Osteoblast (primary cell): ENCODE results near the gene RAB8A. TPM values are rescaled to one million over a fixed set of nuclear protein-coding genes. Genes with fewer than 3 reads are reported as not detected.
"Not testable (repeated sequence)": the region's sequence is repeated elsewhere in the genome, so short reads cannot be mapped to it uniquely, and the experiment has no call there.

Experiments used
- DNase-seq: peaks from one replicate; pipeline ENCODE4 v3.0.0; 2011; ENCODE audit warnings: low spot score, mixed read lengths; ENCODE audit not compliant: insufficient read length; ENCODE audit errors: missing footprints
- H2AFZ ChIP-seq: 2 replicates; pipeline ENCODE4 v1.6.0; 2011; ENCODE audit warnings: mild to moderate bottlenecking, low read length
- H3K27ac ChIP-seq: 2 replicates; pipeline ENCODE4 v1.5.1; 2011; ENCODE audit warnings: mild to moderate bottlenecking, low read depth, low read length, moderate library complexity
- H3K27me3 ChIP-seq: 2 replicates; pipeline ENCODE4 v1.6.0; 2012; ENCODE audit warnings: mild to moderate bottlenecking, control low read depth, inconsistent platforms, low read length, moderate library complexity; ENCODE audit not compliant: insufficient read depth
- H3K36me3 ChIP-seq: 2 replicates; pipeline ENCODE4 v1.5.1; 2011; ENCODE audit warnings: mild to moderate bottlenecking, low read length, control low read depth, moderate library complexity; ENCODE audit not compliant: insufficient read depth
- H3K4me1 ChIP-seq: 2 replicates; pipeline ENCODE4 v1.5.1; 2011; ENCODE audit warnings: mild to moderate bottlenecking, low read length, control low read depth, moderate library complexity; ENCODE audit not compliant: insufficient read depth
- H3K4me2 ChIP-seq: 2 replicates; pipeline ENCODE4 v1.6.0; 2011; ENCODE audit warnings: mild to moderate bottlenecking, low read length; ENCODE audit not compliant: insufficient read depth
- H3K4me3 ChIP-seq: fragments of 200-600 bp; sonication (generic); 3 replicates; pipeline ENCODE4 v1.5.1; 2012; ENCODE audit warnings: mild to moderate bottlenecking, low read length, inconsistent platforms; ENCODE audit not compliant: insufficient read depth
- H3K79me2 ChIP-seq: 2 replicates; pipeline ENCODE4 v1.6.0; 2012; ENCODE audit warnings: mild to moderate bottlenecking, low read length, control low read depth, inconsistent platforms; ENCODE audit not compliant: insufficient read depth
- H3K9me3 ChIP-seq: 2 replicates; pipeline ENCODE4 v1.5.1; 2011; ENCODE audit warnings: low read depth, low read length, control low read depth
- H4K20me1 ChIP-seq: 2 replicates; pipeline ENCODE4 v1.6.0; 2012; ENCODE audit warnings: mild to moderate bottlenecking, low read length, control low read depth; ENCODE audit not compliant: insufficient read depth
- total RNA-seq: library from RNA; depleted of rRNA; stranded (reverse); fragments of >200 nt; gene quantifications from 2 replicates; pipeline ENCODE4 v1.2.3, GENCODE V29; 2012
- TF ChIP-seq, protein P1 (sequence below): IDR thresholded peaks from 2 replicates; pipeline ENCODE4 v1.5.1; 2011; ENCODE audit warnings: mild to moderate bottlenecking, low read depth, low read length, moderate library complexity; ENCODE audit errors: extremely low read depth

The RAB8A gene
- total RNA-seq, 1 donor: 68.8 TPM

DNA sequence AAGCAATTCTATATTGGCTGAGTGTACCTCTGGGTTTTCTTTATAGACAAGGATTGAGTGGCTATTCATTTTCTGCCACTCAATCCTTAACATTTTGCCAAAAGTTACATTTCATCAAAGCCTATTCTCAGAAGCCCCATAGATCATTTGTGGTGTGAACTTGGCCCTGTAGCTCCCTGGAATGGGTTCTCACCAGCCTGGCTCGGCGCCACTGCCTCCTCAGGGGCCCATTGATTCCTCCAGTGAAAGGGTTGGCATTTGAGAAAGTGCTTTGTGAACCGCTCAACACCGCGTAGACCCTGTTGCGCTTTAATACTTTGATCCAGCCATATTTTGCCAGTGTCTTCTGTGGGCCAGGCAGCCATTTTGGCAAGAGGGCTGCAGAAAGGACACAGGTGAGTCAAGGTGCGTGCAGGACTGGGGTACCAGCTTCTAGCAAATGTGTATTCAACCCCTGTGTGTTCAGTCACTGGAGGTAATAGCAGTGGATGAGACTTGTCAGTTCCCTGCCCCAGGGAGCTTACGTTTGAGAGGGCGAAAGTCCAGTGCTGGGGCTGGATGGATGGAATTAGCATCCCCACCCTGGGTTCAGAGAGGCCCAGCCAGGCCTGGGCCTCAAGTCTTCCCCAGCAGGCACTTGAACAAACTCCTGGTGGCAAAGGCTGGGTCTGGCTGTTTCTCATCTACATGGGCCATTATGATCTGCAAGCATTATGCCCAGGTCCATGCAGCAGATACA lies 3.8 kb downstream of the RAB8A start:
- H3K4me2 ChIP-seq: no peak overlapping the region
- peaks cover 35% of the 10 kb centered on the region for H4K20me1 ChIP-seq
- peaks cover 47% of the 10 kb centered on the region for H3K79me2 ChIP-seq
- peaks cover 11% of the 10 kb centered on the region for H3K4me1 ChIP-seq
- no peak overlapping the region for H3K27ac ChIP-seq
- H3K27me3 ChIP-seq: no peaks in the 10 kb centered on the region
- H2AFZ ChIP-seq: no peak overlapping the region
- no peak overlapping the region for H3K4me3 ChIP-seq
- peaks cover 11% of the 10 kb centered on the region for H3K36me3 ChIP-seq
- no peaks in the 10 kb centered on the region for H3K9me3 ChIP-seq
- peak; percentile 69 for DNase-seq
- TF ChIP-seq, protein P1, sequence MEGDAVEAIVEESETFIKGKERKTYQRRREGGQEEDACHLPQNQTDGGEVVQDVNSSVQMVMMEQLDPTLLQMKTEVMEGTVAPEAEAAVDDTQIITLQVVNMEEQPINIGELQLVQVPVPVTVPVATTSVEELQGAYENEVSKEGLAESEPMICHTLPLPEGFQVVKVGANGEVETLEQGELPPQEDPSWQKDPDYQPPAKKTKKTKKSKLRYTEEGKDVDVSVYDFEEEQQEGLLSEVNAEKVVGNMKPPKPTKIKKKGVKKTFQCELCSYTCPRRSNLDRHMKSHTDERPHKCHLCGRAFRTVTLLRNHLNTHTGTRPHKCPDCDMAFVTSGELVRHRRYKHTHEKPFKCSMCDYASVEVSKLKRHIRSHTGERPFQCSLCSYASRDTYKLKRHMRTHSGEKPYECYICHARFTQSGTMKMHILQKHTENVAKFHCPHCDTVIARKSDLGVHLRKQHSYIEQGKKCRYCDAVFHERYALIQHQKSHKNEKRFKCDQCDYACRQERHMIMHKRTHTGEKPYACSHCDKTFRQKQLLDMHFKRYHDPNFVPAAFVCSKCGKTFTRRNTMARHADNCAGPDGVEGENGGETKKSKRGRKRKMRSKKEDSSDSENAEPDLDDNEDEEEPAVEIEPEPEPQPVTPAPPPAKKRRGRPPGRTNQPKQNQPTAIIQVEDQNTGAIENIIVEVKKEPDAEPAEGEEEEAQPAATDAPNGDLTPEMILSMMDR: no peak

DNA sequence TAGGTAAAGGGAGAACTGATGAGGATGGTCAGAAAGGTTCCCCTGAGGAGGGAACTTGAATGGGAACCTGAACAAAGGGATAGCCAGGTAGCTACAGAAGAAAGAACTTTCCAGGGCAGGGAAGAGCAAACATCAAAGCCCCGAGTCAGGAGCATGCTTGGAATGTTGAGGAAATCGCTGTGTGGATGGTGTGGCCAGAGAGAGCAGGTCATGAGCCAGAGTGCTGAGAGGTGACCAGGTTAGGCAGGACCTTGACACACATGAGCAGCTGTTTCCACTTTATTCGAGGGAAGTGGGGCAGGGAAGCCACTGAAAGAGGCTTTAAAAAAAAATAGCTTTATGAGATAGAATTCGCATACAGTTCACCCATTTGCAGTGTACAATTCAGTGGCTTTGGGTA lies 4.4 kb downstream of the RAB8A start:
- no peak overlapping the region for H3K4me2 ChIP-seq
- DNase-seq: peak; percentile 38
- no peak overlapping the region for H2AFZ ChIP-seq
- H3K79me2 ChIP-seq: peaks cover 47% of the 10 kb centered on the region
- H4K20me1 ChIP-seq: peaks cover 35% of the 10 kb centered on the region
- no peak overlapping the region for H3K4me3 ChIP-seq
- no peaks in the 10 kb centered on the region for H3K9me3 ChIP-seq
- H3K27ac ChIP-seq: no peak overlapping the region
- TF ChIP-seq, protein P1: no peak
- peaks cover 11% of the 10 kb centered on the region for H3K4me1 ChIP-seq
- H3K36me3 ChIP-seq: peaks cover 12% of the 10 kb centered on the region
- no peaks in the 10 kb centered on the region for H3K27me3 ChIP-seq

DNA sequence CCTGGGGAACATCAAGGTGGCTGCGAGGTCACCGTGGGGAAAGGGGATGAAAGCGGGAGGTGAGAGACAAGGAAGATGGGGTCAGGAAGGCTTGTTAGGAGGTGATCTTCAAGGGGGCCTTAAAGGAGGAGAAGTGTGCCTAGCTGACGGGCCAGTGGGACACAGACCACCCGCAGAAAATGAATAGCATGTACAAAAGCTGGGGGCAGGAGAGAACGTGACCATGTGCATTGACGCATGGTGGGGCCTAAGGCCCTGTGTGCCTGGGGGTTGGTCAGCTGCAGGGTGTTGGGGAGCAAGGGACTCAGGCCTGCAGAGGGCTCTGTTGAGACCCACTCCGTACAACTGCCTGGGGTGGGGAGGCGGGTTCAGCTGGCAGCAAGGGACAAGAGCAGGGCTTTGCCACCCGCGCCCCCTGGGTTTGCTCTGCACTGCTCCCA lies 5.9 kb downstream of the RAB8A start:
- TF ChIP-seq, protein P1: peak; percentile 5
- Histone ChIP-seq H3K4me1 (peaks cover 5% of the 10 kb centered on the region), H4K20me1 (peaks cover 31% of the 10 kb centered on the region), H3K4me2 (no peak overlapping the region), H3K27me3 (no peaks in the 10 kb centered on the region), H3K27ac (no peak overlapping the region), H3K9me3 (no peaks in the 10 kb centered on the region), H3K4me3 (no peak overlapping the region), H3K36me3 (peaks cover 27% of the 10 kb centered on the region), H3K79me2 (peaks cover 37% of the 10 kb centered on the region), H2AFZ (no peak overlapping the region)
- DNase-seq: peak; percentile 72

DNA sequence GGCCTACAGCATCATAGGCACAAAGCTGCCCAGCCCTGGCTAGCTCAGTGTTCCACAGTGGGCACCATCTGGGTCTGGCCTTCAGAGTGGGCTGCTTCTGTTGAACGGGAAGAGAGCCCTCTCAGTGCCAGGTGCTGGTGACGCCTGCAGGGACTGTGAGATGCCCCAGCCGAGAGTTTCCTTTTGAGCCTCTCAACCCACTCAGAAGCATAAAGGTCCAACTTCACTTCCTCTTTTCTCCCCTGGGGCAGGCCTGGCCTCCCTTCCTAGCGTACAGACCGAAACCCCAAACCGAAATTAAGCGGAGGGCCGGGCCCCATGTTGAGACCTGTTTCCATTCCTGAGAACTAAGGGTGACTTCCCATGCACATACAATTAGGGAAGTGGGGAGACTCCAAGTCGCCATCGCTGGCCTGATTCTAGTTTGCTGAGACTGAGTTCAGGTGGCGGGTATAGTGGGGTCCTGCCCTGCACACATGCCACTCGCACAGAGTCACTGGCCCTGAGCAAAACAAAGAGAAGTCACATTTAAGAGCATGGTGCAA lies 6.9 kb downstream of the RAB8A start:
- no peak overlapping the region for H3K4me3 ChIP-seq
- TF ChIP-seq, protein P1: no peak
- H3K9me3 ChIP-seq: no peaks in the 10 kb centered on the region
- no peaks in the 10 kb centered on the region for H3K4me1 ChIP-seq
- peaks cover 35% of the 10 kb centered on the region for H3K36me3 ChIP-seq
- peaks cover 23% of the 10 kb centered on the region for H4K20me1 ChIP-seq
- H2AFZ ChIP-seq: no peak overlapping the region
- H3K27me3 ChIP-seq: no peaks in the 10 kb centered on the region
- DNase-seq: no peak
- H3K4me2 ChIP-seq: no peak overlapping the region
- no peak overlapping the region for H3K27ac ChIP-seq
- peaks cover 29% of the 10 kb centered on the region for H3K79me2 ChIP-seq

DNA sequence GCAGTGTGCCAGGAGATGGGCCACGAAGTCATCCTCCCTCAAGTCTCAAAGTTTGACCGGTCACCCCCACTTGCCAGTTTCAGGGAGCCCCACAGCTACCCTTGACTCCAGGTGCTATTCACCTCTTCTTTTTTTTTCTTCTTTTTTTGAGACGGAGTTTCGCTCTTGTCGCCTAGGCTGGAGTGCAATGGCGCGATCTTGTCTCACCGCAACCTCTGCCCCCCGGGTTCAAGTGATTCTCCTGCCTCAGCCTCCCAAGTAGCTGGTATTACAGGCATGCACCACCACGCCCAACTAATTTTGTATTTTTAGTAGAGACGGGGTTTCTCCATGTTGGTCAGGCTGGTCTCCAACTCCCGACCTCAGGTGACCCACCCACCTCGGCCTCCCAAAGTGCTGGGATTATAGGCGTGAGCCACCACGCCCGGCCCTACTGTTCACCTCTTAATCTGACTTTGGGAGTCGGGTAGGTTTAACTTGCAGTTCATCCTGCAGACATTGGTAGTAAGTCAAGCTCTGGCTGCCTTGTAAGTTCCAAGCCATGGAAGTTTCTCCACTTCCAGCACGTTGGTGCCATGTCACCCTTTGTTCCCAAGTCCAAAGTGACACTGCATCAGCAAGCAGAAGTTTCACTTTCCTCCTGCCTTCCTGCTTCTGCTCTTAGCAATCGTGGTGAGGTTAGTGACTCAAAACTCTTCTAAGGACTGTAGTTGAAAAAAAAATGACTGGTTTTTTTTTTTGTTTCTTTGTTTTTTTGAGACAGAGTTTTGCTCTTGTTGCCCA lies 7.6 kb downstream of the RAB8A start:
- H3K4me2 ChIP-seq, H3K27ac ChIP-seq, H3K9me3 ChIP-seq, H2AFZ ChIP-seq, H3K4me1 ChIP-seq, H3K4me3 ChIP-seq, H3K27me3 ChIP-seq: not testable (repeated sequence)
- H4K20me1 ChIP-seq: peaks cover 20% of the 10 kb centered on the region
- peaks cover 40% of the 10 kb centered on the region for H3K36me3 ChIP-seq
- peaks cover 23% of the 10 kb centered on the region for H3K79me2 ChIP-seq
- DNase-seq: peak; percentile 50
